Adrenal gland (tissue), 5 donors: ENCODE results near the gene ABCF1.

Experiments used
- CTCF ChIP-seq, 6 experiments: fragments of 450-650 bp in 4 of 6; fragments of 200-600 bp in 2 of 6; sonication (generic) in 1 of 6; IDR thresholded peaks; 1 replicate in 5 of 6; 2 replicates in 1 of 6; pipeline versions ENCODE4 v1.5.1 to v1.8.0; 2016 to 2021; ENCODE audit warnings: antibody characterized with exemption in 6 of 6, mild to moderate bottlenecking in 2 of 6, moderate library complexity in 1 of 6
- POLR2A ChIP-seq, 2 donors: fragments of 450-650 bp; IDR thresholded peaks; one replicate each; pipeline ENCODE4 v1.6.1; 2017; ENCODE audit warnings: antibody characterized with exemption in 2 of 2, mild to moderate bottlenecking in 2 of 2, moderate library complexity in 1 of 2
- donor health status: DM: no; HTN: no; CAD: no.

DNA sequence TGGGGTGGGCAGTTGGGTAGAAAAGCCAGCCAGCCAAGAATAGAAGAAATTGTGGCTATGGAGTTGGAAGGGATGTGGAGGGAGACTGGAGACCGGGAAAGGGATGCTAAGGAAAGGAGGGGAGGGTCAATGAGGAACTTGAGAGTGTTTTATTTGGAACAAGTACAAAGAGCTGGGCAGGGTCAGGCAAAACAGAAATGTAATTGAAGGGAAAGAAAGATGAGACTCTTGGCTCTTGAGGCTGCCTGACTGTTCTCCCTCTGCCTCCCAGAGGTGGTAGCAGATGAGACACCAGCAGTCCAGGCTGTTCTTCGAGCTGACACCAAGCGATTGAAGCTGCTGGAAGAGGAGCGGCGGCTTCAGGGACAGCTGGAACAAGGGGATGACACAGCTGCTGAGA, 12.7 kb downstream of the ABCF1 start:
- no peak for TF ChIP-seq CTCF (IDR thresholded peaks at IDR 0.05)
- TF ChIP-seq POLR2A (IDR thresholded peaks at IDR 0.05): no peak
